ENCODE results near the gene FZD7.
A peak's percentile ranks its signal among the peaks of the same experiment; 100 is the strongest.

Gene FZD7

GRCh38 chr2:202033317-202034248, at the start of gene FZD7:
TSS of gene FZD7 (plus strand) at chr2:202033855. CDS start at chr2:202034648, 793 bp downstream.
- DNase-seq = peak; percentile 56

DNA sequence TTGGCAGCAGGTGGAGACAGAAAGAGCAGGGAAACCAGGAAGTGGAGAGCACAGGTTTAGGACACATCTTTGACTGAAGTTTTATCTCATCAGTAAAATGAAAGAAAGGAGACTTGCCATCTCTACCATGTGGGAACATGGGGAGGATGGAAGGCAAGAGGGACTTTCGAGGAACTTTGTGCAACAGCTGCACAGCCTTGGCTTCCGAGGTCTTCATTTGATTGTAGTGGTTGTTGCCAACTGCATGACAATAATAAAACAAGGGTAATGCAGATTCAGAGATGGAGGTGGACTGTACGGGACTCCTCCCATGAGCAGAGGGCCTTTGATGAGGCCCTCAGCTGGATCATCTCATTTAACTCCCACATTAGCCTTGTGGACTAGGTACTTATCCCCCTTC, 49.3 kb upstream of the FZD7 start:
- no peak for DNase-seq

GRCh38 chr2:201984800-201985525, 48.7 kb upstream of the FZD7 start:
- no peak for DNase-seq

- DNase-seq = no peak
Measured at GRCh38 chr2:201985728-201986462, 47.8 kb upstream of the FZD7 start.

GRCh38 chr2:201986463-201986735, 47.3 kb upstream of the FZD7 start:
- no peak for DNase-seq

DNA sequence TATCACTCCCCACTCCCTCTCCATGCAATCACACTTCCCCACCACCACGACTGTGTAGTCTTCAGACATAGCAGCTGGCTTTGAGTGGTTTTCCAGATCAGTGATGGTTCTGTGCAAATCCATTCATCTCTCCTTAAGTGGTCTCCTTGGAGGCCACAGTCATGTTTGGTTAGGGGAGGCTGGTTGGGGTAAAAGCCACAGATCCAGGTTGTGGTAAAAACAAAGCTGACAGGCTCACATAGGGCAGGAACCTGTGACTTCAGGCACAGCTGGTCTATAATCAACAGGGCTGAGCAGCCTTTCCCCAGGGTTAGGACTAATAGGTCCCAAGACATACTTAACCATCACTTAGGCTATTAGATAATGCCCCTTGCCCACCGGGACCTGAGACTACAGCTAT, 46.2 kb upstream of the FZD7 start:
- DNase-seq = no peak

DNA sequence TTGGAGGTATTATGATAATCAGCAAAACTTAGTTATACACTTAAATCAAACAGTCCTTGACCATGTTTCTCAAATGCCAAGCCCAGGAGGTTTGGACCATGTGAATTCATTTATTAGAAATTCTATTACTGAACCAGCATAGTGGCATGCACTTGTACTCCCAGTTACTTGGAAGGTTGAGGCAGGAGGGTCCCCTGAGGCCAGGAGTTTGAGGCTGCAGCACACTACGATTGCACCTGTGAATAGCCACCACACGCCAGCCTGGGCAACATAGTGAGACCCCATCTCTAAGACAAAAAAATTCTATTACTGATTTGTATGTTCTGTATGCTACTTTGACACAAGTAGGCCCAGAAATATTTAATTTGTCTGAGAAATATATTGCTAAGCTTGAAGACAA, 43.6 kb upstream of the FZD7 start:
- no peak for DNase-seq

GRCh38 chr2:201992960-201993359, 40.7 kb upstream of the FZD7 start:
- no peak for DNase-seq

DNA sequence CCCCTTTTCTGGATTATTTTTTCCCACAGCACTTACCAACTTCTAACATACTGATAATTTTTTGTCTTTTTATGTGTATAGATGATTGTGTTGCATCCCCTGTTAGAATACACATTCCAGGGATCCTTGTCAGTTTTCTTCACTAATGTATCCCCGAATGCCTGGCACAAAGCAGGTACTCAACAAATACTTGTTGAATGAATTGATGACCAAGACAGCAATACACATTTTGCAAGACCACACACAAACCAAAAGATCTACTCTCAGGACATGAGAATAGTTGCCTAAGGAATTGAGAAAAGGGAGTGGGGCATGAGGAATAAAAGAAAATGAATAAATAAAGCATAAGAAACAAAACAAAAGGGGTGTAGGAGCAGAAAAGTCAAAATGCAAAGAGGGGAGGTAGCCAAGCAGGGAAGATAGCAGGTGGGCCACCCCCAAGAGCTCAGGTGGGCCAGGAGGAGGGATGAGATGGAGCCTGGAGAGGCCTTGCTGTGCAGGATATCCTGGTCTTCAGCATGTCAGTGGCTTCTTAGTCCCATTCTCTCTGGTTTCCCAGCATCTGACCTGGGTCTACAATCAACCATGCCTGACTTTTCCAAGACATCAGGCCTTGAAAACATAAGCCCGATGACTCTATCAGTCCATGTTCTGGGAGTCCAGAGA, 38.5 kb upstream of the FZD7 start:
- no peak for DNase-seq

GRCh38 chr2:201996006-201996405, 37.6 kb upstream of the FZD7 start:
- no peak for DNase-seq

GRCh38 chr2:201996679-201997314, 36.9 kb upstream of the FZD7 start:
- DNase-seq = no peak

- DNase-seq = no peak
Measured at GRCh38 chr2:201999279-201999678, 34.4 kb upstream of the FZD7 start.

- DNase-seq = no peak
Measured at GRCh38 chr2:202001826-202002225, 31.8 kb upstream of the FZD7 start.

- no peak for DNase-seq
Measured at GRCh38 chr2:202002381-202002780, 31.3 kb upstream of the FZD7 start.

GRCh38 chr2:202005272-202005887, 28.3 kb upstream of the FZD7 start:
- no peak for DNase-seq

DNA sequence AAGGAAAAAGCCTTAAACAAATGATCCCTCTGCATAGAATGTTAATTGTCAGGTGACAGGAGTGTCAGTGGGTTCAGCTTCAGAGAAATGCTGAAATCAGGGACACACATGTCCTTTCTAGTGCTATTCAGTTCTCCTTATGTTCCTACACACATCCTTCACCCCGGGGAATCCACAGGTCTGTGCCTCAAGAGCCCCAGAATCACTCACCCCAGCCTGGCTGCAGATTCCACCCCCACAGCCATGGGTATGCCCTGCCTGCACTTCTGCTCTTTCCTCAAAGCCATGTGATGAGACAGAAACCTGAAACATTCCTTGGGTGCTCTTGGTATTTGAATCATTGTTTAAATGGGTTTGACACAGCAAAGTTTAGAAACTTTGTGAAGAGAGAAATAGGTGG, 27.4 kb upstream of the FZD7 start:
- no peak for DNase-seq

GRCh38 chr2:202007015-202007982, 26.4 kb upstream of the FZD7 start:
- no peak for DNase-seq

GRCh38 chr2:202007983-202008354, 25.7 kb upstream of the FZD7 start:
- no peak for DNase-seq

- DNase-seq = no peak
Measured at GRCh38 chr2:202009019-202009481, 24.6 kb upstream of the FZD7 start.

DNA sequence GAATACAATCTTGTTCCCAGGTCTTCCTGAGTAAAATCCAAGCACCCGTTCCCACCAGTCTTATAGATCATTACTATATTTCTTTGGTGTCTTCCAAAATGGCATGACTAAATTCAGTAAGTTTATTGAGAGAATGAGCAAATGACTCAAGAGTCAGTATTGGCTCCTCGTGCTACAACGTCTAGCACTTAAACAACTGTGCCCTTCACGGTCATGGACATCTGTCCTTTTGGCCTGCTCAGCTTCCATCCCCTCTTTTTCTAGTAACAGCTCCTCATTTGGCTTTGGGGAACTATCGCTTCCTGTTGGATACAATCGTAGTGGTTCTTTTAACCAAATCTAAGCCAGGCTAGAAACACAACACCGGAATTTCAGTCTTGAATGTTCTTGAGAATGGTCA, 24.1 kb upstream of the FZD7 start:
- DNase-seq = no peak

GRCh38 chr2:202014318-202014717, 19.3 kb upstream of the FZD7 start:
- DNase-seq = peak; percentile 2
